Gastrocnemius medialis (tissue), 4 donors: ENCODE results near the gene STX10. TPM values are rescaled to one million over a fixed set of nuclear protein-coding genes. Genes with fewer than 3 reads are reported as not detected.
"Not testable (repeated sequence)": the region's sequence is repeated elsewhere in the genome, so short reads cannot be mapped to it uniquely, and the experiment has no call there.

ENCODE experiments used
- ATAC-seq, 2 donors: fragments of 150-250 bp; one replicate each; pipeline ENCODE4 v1.9.1; 2016
- DNase-seq, 2 donors: peaks; one replicate each; pipeline ENCODE4 v3.0.0-alpha.2; 2019
- H3K27ac ChIP-seq, 4 donors: fragments of 200-600 bp; sonication (generic); 1 replicate in 1 of 4; 2 replicates in 3 of 4; pipeline ENCODE4 v1.5.1; 2016 to 2018; ENCODE audit warnings: mild to moderate bottlenecking in 2 of 4, moderate library complexity in 1 of 4
- H3K27me3 ChIP-seq, 3 donors: fragments of 200-600 bp; sonication (generic) in 2 of 3; 1 replicate in 1 of 3; 2 replicates in 2 of 3; pipeline versions ENCODE4 v1.5.1 to v1.6.0; 2016 to 2019; ENCODE audit warnings: mild to moderate bottlenecking in 1 of 3, moderate library complexity in 1 of 3
- H3K36me3 ChIP-seq, 2 donors: fragments of 200-600 bp; sonication (generic) in 1 of 2; one replicate each; pipeline ENCODE4 v1.5.1; 2017 to 2018
- H3K4me1 ChIP-seq, 2 donors: fragments of 200-600 bp; sonication (generic) in 1 of 2; one replicate each; pipeline ENCODE4 v1.5.1; 2016 to 2017; ENCODE audit warnings: mild to moderate bottlenecking in 2 of 2
- H3K4me3 ChIP-seq, 4 donors: fragments of 200-600 bp; sonication (generic) in 3 of 4; 1 replicate in 1 of 4; 2 replicates in 3 of 4; pipeline ENCODE4 v1.5.1; 2016 to 2019; ENCODE audit warnings: mild to moderate bottlenecking in 2 of 4
- H3K9me3 ChIP-seq, 3 donors: fragments of 200-600 bp; sonication (generic) in 2 of 3; 1 replicate in 1 of 3; 2 replicates in 2 of 3; pipeline ENCODE4 v1.5.1; 2016 to 2019
- POLR2A ChIP-seq, 2 donors: fragments of 450-650 bp; IDR thresholded peaks; one replicate each; pipeline ENCODE4 v1.6.1; 2017; ENCODE audit warnings: antibody characterized with exemption in 2 of 2, mild to moderate bottlenecking in 2 of 2, moderate library complexity in 2 of 2
- in situ Hi-C, 4 donors: fragments of 200-750 bp; cut with MboI; loops; one replicate each; pipeline versions ENCODE4 v1.15.0 to v1.8.0; 2017; ENCODE audit warnings: low sequenced_read_pairs in 4 of 4
- intact Hi-C: fragments of 100-400 bp; cut with DNase I; formaldehyde crosslinking; loops from one replicate; pipeline ENCODE4 v1.15.1; 2023; ENCODE audit warnings: low total_unique reads
- total RNA-seq, 4 donors: library from RNA; depleted of rRNA; stranded (reverse); fragments of >200 nt; gene quantifications; one replicate each; pipeline versions ENCODE4 v1.1.0 to v1.2.3, GENCODE V29; 2016
- TF ChIP-seq, protein P1 (sequence below), 5 experiments: fragments of 450-650 bp in 3 of 5; fragments of 200-600 bp in 2 of 5; sonication (generic) in 2 of 5; IDR thresholded peaks in 4 of 5; conservative IDR thresholded peaks in 1 of 5; 1 replicate in 4 of 5; 2 replicates in 1 of 5; pipeline ENCODE4 v1.5.1; 2016 to 2019; ENCODE audit warnings: antibody characterized with exemption in 5 of 5, mild to moderate bottlenecking in 3 of 5, moderate library complexity in 3 of 5

STX10 gene
- total RNA-seq, 4 donors from 2014 or later, result 16.5 to 40.7 (median 33.4) TPM

- Histone ChIP-seq H3K4me1 (peaks cover 26% of the 10 kb centered on the region in 2 donors), H3K9me3 (no peaks in the 10 kb centered on the region), H3K27ac (peak overlapping the region; percentile 96 to 99 (median 98)), H3K36me3 (peaks cover 0 to 12% of the 10 kb centered on the region in 2 donors), H3K4me3 (peak overlapping the region; percentile 86 to 93 (median 91)), H3K27me3 (peaks cover 0 to 14% (median 3%) of the 10 kb centered on the region in 3 donors)
- intact Hi-C loops, result loop anchor here (1.0 to 5.0 kb wide), 9 partner anchors 17 to 1413 kb away; partner anchors contain the start of genes JUNB and NACC1
- no peak for TF ChIP-seq POLR2A (IDR thresholded peaks at IDR 0.05)
- TF ChIP-seq, protein P1, sequence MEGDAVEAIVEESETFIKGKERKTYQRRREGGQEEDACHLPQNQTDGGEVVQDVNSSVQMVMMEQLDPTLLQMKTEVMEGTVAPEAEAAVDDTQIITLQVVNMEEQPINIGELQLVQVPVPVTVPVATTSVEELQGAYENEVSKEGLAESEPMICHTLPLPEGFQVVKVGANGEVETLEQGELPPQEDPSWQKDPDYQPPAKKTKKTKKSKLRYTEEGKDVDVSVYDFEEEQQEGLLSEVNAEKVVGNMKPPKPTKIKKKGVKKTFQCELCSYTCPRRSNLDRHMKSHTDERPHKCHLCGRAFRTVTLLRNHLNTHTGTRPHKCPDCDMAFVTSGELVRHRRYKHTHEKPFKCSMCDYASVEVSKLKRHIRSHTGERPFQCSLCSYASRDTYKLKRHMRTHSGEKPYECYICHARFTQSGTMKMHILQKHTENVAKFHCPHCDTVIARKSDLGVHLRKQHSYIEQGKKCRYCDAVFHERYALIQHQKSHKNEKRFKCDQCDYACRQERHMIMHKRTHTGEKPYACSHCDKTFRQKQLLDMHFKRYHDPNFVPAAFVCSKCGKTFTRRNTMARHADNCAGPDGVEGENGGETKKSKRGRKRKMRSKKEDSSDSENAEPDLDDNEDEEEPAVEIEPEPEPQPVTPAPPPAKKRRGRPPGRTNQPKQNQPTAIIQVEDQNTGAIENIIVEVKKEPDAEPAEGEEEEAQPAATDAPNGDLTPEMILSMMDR (IDR thresholded peaks at IDR 0.05 in 4 of 5, conservative IDR thresholded peaks at IDR 0.05 in 1 of 5), result no peak
- ATAC-seq, result peak; percentile 9 to 10
- in situ Hi-C loops, result no loop called here
- DNase-seq, result peak in 1 of 2 donors; percentile 43
Measured at GRCh38 chr19:13149628-13150186, 468 bp downstream of the STX10 start.

GRCh38 chr19:13149173-13149627 lies 975 bp downstream of the STX10 start:
- Histone ChIP-seq H3K36me3 (peaks cover 0 to 17% of the 10 kb centered on the region in 2 donors), H3K27me3 (peaks cover 0 to 12% (median 0%) of the 10 kb centered on the region in 3 donors), H3K27ac (peak overlapping the region; percentile 96 to 99 (median 98)), H3K4me1 (peaks cover 21% of the 10 kb centered on the region in 2 donors), H3K4me3 (peak overlapping the region; percentile 86 to 93 (median 91))
- H3K9me3 ChIP-seq, DNase-seq, intact Hi-C loops, in situ Hi-C loops, ATAC-seq: not testable (repeated sequence)

- DNase-seq, result no peak
- H3K4me3 ChIP-seq, result no peak overlapping the region
- H3K9me3 ChIP-seq, result no peaks in the 10 kb centered on the region
- H3K27me3 ChIP-seq, result no peaks in the 10 kb centered on the region
- no peak for ATAC-seq
- intact Hi-C loops (no loop called here), in situ Hi-C loops (no loop called here)
- H3K27ac ChIP-seq, result no peak overlapping the region
- peaks cover 0 to 20% of the 10 kb centered on the region in 2 donors for H3K36me3 ChIP-seq
- H3K4me1 ChIP-seq, result peaks cover 15 to 19% of the 10 kb centered on the region in 2 donors
- TF ChIP-seq POLR2A (IDR thresholded peaks at IDR 0.05), result no peak
- TF ChIP-seq, protein P1 (IDR thresholded peaks at IDR 0.05 in 4 of 5, conservative IDR thresholded peaks at IDR 0.05 in 1 of 5), result no peak
Measured at GRCh38 chr19:13146763-13147563, 3.2 kb downstream of the STX10 start.

DNA sequence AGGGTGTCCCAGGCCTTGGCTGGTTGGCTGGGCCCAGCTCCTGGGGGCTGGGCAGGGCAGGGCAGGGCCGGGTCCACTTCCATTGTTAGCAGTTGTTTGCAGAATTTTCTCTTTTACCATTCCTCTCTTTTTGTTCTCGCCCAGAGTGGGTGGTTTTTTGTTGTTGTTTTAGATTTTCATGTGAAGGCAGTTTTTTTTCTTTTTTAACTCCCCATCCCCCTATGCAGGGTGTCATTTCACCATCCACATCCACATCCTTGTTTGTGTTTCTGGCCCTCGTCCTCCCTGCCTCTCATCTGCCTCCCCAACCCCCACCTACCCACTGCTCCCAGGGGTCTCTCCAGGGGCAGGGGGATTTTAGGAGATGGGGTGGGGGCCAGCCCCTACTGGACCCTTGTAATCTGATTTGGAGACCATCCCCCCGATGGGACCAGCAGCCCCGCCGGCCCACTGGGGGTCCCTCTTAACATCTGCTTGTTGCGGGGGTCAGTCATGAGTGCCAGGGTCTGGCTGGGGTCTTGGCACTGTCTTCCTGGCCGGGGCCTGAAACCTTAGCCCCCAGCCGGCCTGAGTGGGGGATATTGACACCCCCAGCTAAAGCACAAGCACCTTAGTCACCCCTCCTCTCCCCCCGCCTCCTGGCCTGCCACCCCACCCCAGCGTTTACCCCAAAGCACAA lies 10.4 kb downstream of the STX10 start:
- Histone ChIP-seq H3K36me3 (peaks cover 0 to 53% of the 10 kb centered on the region in 2 donors), H3K27me3 (no peaks in the 10 kb centered on the region), H3K9me3 (no peaks in the 10 kb centered on the region), H3K4me3 (no peak overlapping the region), H3K4me1 (peaks cover 0 to 11% of the 10 kb centered on the region in 2 donors), H3K27ac (no peak overlapping the region)
- in situ Hi-C loops (no loop called here), intact Hi-C loops (no loop called here)
- no peak for DNase-seq
- no peak for ATAC-seq
- TF ChIP-seq, protein P1 (IDR thresholded peaks at IDR 0.05 in 4 of 5, conservative IDR thresholded peaks at IDR 0.05 in 1 of 5), result no peak
- no peak for TF ChIP-seq POLR2A (IDR thresholded peaks at IDR 0.05)

GRCh38 chr19:13138916-13139198 lies 11.3 kb downstream of the STX10 start:
- ATAC-seq, result no peak
- intact Hi-C loops, result no loop called here
- in situ Hi-C loops, result no loop called here

More at GRCh38 chr19:13138916-13139198, 11.3 kb downstream of the STX10 start:
- no peaks in the 10 kb centered on the region for H3K27me3 ChIP-seq
- no peak for TF ChIP-seq POLR2A (IDR thresholded peaks at IDR 0.05)
- no peak overlapping the region for H3K27ac ChIP-seq
- H3K9me3 ChIP-seq, result no peaks in the 10 kb centered on the region
- H3K36me3 ChIP-seq, result peaks cover 0 to 44% of the 10 kb centered on the region in 2 donors
- H3K4me3 ChIP-seq, result no peak overlapping the region
- DNase-seq, result no peak
- H3K4me1 ChIP-seq, result peaks cover 0 to 20% of the 10 kb centered on the region in 2 donors
